Endometrial microvascular endothelial cells (primary cell): Measurements from ENCODE around the gene CDH5. TPM values are rescaled to one million over a fixed set of nuclear protein-coding genes. Genes with fewer than 3 reads are reported as not detected.

Source experiments
- in situ Hi-C: cut with HindIII; loops from 2 replicates; pipeline ENCODE4 v1.10.0; 2017; ENCODE audit warnings: low sequenced_read_pairs, low pct_unique_long_range_greater_than_20kb; ENCODE audit errors: inconsistent ontology term
- total RNA-seq: library from RNA; depleted of rRNA; stranded (reverse); fragments of >200 nt; gene quantifications from one replicate; pipeline ENCODE4 v1.2.3, GENCODE V29; 2015; ENCODE audit errors: inconsistent ontology term

CDH5 gene
- total RNA-seq, 1 donor from 2014 or later, result 638 TPM

- in situ Hi-C loops, result no loop called here
Observed at GRCh38 chr16:66386629-66387622, 20.4 kb downstream of the CDH5 start.

GRCh38 chr16:66387817-66388332, 21.4 kb downstream of the CDH5 start:
- in situ Hi-C loops, result no loop called here

GRCh38 chr16:66388350-66389139, 22.1 kb downstream of the CDH5 start:
- in situ Hi-C loops, result no loop called here

- in situ Hi-C loops, result no loop called here
Observed at GRCh38 chr16:66389256-66390176, 23.0 kb downstream of the CDH5 start.

- in situ Hi-C loops, result no loop called here
Observed at GRCh38 chr16:66390346-66391108, 24.0 kb downstream of the CDH5 start.

- in situ Hi-C loops, result no loop called here
Observed at GRCh38 chr16:66391726-66392670, 25.5 kb downstream of the CDH5 start.

GRCh38 chr16:66395806-66396555, 29.5 kb downstream of the CDH5 start:
- in situ Hi-C loops, result no loop called here

GRCh38 chr16:66397736-66398433, 31.4 kb downstream of the CDH5 start:
- in situ Hi-C loops, result no loop called here

- in situ Hi-C loops, result no loop called here
Observed at GRCh38 chr16:66399031-66399430, 32.5 kb downstream of the CDH5 start.

- in situ Hi-C loops, result no loop called here
Observed at GRCh38 chr16:66399930-66400329, 33.4 kb downstream of the CDH5 start.

- in situ Hi-C loops, result no loop called here
Observed at GRCh38 chr16:66400503-66401380, 34.3 kb downstream of the CDH5 start.

- in situ Hi-C loops, result no loop called here
Observed at GRCh38 chr16:66401610-66402009, 35.1 kb downstream of the CDH5 start.

GRCh38 chr16:66402166-66402565, 35.7 kb downstream of the CDH5 start:
- in situ Hi-C loops, result no loop called here

- in situ Hi-C loops, result no loop called here
Observed at GRCh38 chr16:66402591-66403230, 36.2 kb downstream of the CDH5 start.
